ENCODE results near the gene TMEM242.
A peak's percentile ranks its signal among the peaks of the same experiment; 100 is the strongest.

Gene TMEM242

GRCh38 chr6:157270916-157271315, 52.4 kb downstream of the TMEM242 start:
- Histone ChIP-seq H3K14ac (ENCODE audit: low read length in 2 of 2) (no peak overlapping the region), H4K91ac (ENCODE audit: low read length) (no peak overlapping the region), H2AFZ (ENCODE audit: low read depth, low read length) (no peak overlapping the region), H3K27me3 (ENCODE audit: control insufficient read depth in 1 of 2, insufficient read depth in 1 of 2, low read length in 2 of 2) (peaks cover 0 to 3% of the 10 kb centered on the region in 2 experiments), H3K4me3 (ENCODE audit: insufficient read depth in 1 of 2, low read depth in 1 of 2, low read length in 2 of 2) (no peak overlapping the region), H2BK120ac (ENCODE audit: low read depth, low read length) (no peak overlapping the region), H3K27ac (ENCODE audit: low read length, poor library complexity, severe bottlenecking) (no peak overlapping the region), H3K9ac (ENCODE audit: low read length) (no peak overlapping the region), H2BK5ac (ENCODE audit: low read depth, low read length, poor library complexity, severe bottlenecking) (no peak overlapping the region), H2AK5ac (ENCODE audit: low read length, severe bottlenecking) (no peak overlapping the region), H3K9me3 (ENCODE audit: control insufficient read depth, low read length) (no peaks in the 10 kb centered on the region), H2BK15ac (ENCODE audit: low read depth, poor library complexity, severe bottlenecking) (no peak overlapping the region), H3K36me3 (ENCODE audit: control insufficient read depth in 1 of 2, insufficient read depth in 2 of 2, low read depth in 1 of 2, low read length in 2 of 2) (no peaks in the 10 kb centered on the region), H4K8ac (ENCODE audit: low read length) (no peak overlapping the region), H2BK12ac (ENCODE audit: low read length in 2 of 2) (no peak overlapping the region), H3K18ac (ENCODE audit: low read depth in 1 of 2, low read length in 2 of 2) (no peak overlapping the region), H3K4ac (ENCODE audit: low read depth in 1 of 2, low read length in 2 of 2) (no peak overlapping the region), H3K4me1 (ENCODE audit: control insufficient read depth, insufficient read depth, low read depth, low read length) (peaks cover 14% of the 10 kb centered on the region), H3K4me2 (ENCODE audit: low read length, poor library complexity, severe bottlenecking) (no peak overlapping the region), H3K79me1 (replicated peaks; ENCODE audit: low read length, poor library complexity, severe bottlenecking) (no peaks in the 10 kb centered on the region), H3K23ac (ENCODE audit: low read length in 2 of 2) (no peak overlapping the region)
- no peak for DNase-seq
- WGBS, result 93% methylated on average over 1 of the region's 2 CpGs

- no peak overlapping the region for H2BK15ac ChIP-seq (ENCODE audit: low read depth, poor library complexity, severe bottlenecking)
- H3K4me2 ChIP-seq (ENCODE audit: low read length, poor library complexity, severe bottlenecking), result no peak overlapping the region
- H3K9ac ChIP-seq (ENCODE audit: low read length), result no peak overlapping the region
- no peak overlapping the region for H2BK120ac ChIP-seq (ENCODE audit: low read depth, low read length)
- H3K79me1 ChIP-seq (replicated peaks; ENCODE audit: low read length, poor library complexity, severe bottlenecking), result no peaks in the 10 kb centered on the region
- no peak overlapping the region for H2AK5ac ChIP-seq (ENCODE audit: low read length, severe bottlenecking)
- H3K9me3 ChIP-seq (ENCODE audit: control insufficient read depth, low read length), result no peaks in the 10 kb centered on the region
- no peak overlapping the region for H2BK5ac ChIP-seq (ENCODE audit: low read depth, low read length, poor library complexity, severe bottlenecking)
- H3K23ac ChIP-seq (ENCODE audit: low read length in 2 of 2), result no peak overlapping the region
- no peak overlapping the region for H4K91ac ChIP-seq (ENCODE audit: low read length)
- 95% methylated on average over 1 of the region's 1 CpG for WGBS
- no peak overlapping the region for H3K4me3 ChIP-seq (ENCODE audit: insufficient read depth in 1 of 2, low read depth in 1 of 2, low read length in 2 of 2)
- no peak overlapping the region for H4K8ac ChIP-seq (ENCODE audit: low read length)
- no peak overlapping the region for H3K14ac ChIP-seq (ENCODE audit: low read length in 2 of 2)
- H3K36me3 ChIP-seq (ENCODE audit: control insufficient read depth in 1 of 2, insufficient read depth in 2 of 2, low read depth in 1 of 2, low read length in 2 of 2), result no peaks in the 10 kb centered on the region
- no peak overlapping the region for H2AFZ ChIP-seq (ENCODE audit: low read depth, low read length)
- no peak for DNase-seq
- H3K27me3 ChIP-seq (ENCODE audit: control insufficient read depth in 1 of 2, insufficient read depth in 1 of 2, low read length in 2 of 2), result peaks cover 0 to 8% of the 10 kb centered on the region in 2 experiments
- H3K4ac ChIP-seq (ENCODE audit: low read depth in 1 of 2, low read length in 2 of 2), result no peak overlapping the region
- peak overlapping the region in 1 of 2 experiments; percentile 34 for H3K18ac ChIP-seq (ENCODE audit: low read depth in 1 of 2, low read length in 2 of 2)
- peaks cover 12% of the 10 kb centered on the region for H3K4me1 ChIP-seq (ENCODE audit: control insufficient read depth, insufficient read depth, low read depth, low read length)
- H3K27ac ChIP-seq (ENCODE audit: low read length, poor library complexity, severe bottlenecking), result no peak overlapping the region
- no peak overlapping the region for H2BK12ac ChIP-seq (ENCODE audit: low read length in 2 of 2)
These were observed 53.0 kb downstream of the TMEM242 start for GRCh38 chr6:157270308-157270707.

- Histone ChIP-seq H2BK15ac (ENCODE audit: low read depth, poor library complexity, severe bottlenecking) (no peak overlapping the region), H2BK5ac (ENCODE audit: low read depth, low read length, poor library complexity, severe bottlenecking) (no peak overlapping the region), H3K18ac (ENCODE audit: low read depth in 1 of 2, low read length in 2 of 2) (no peak overlapping the region)
These were observed 54.0 kb downstream of the TMEM242 start for GRCh38 chr6:157269261-157269794.

GRCh38 chr6:157268835-157269234, 54.5 kb downstream of the TMEM242 start:
- H3K14ac ChIP-seq (ENCODE audit: low read length in 2 of 2), result no peak overlapping the region
- H3K36me3 ChIP-seq (ENCODE audit: control insufficient read depth in 1 of 2, insufficient read depth in 2 of 2, low read depth in 1 of 2, low read length in 2 of 2), result no peaks in the 10 kb centered on the region
- no peak for DNase-seq
- H3K27me3 ChIP-seq (ENCODE audit: control insufficient read depth in 1 of 2, insufficient read depth in 1 of 2, low read length in 2 of 2), result peaks cover 0 to 10% of the 10 kb centered on the region in 2 experiments
- H3K4me1 ChIP-seq (ENCODE audit: control insufficient read depth, insufficient read depth, low read depth, low read length), result peaks cover 5% of the 10 kb centered on the region
- no peak overlapping the region for H2BK12ac ChIP-seq (ENCODE audit: low read length in 2 of 2)
- no peak overlapping the region for H3K23ac ChIP-seq (ENCODE audit: low read length in 2 of 2)
- peak overlapping the region in 1 of 2 experiments; percentile 42 for H3K4me3 ChIP-seq (ENCODE audit: insufficient read depth in 1 of 2, low read depth in 1 of 2, low read length in 2 of 2)
- no peak overlapping the region for H3K18ac ChIP-seq (ENCODE audit: low read depth in 1 of 2, low read length in 2 of 2)
- peak overlapping the region; percentile 44 for H3K9ac ChIP-seq (ENCODE audit: low read length)
- no peak overlapping the region for H3K4ac ChIP-seq (ENCODE audit: low read depth in 1 of 2, low read length in 2 of 2)
- H2BK120ac ChIP-seq (ENCODE audit: low read depth, low read length), result no peak overlapping the region
- H3K4me2 ChIP-seq (ENCODE audit: low read length, poor library complexity, severe bottlenecking), result no peak overlapping the region
- WGBS, result 83% methylated on average over 6 of the region's 6 CpGs
- H4K91ac ChIP-seq (ENCODE audit: low read length), result no peak overlapping the region
- H3K27ac ChIP-seq (ENCODE audit: low read length, poor library complexity, severe bottlenecking), result no peak overlapping the region
- no peak overlapping the region for H2AFZ ChIP-seq (ENCODE audit: low read depth, low read length)
- H2BK15ac ChIP-seq (ENCODE audit: low read depth, poor library complexity, severe bottlenecking), result no peak overlapping the region
- H2AK5ac ChIP-seq (ENCODE audit: low read length, severe bottlenecking), result no peak overlapping the region
- H4K8ac ChIP-seq (ENCODE audit: low read length), result no peak overlapping the region
- H3K79me1 ChIP-seq (replicated peaks; ENCODE audit: low read length, poor library complexity, severe bottlenecking), result no peaks in the 10 kb centered on the region
- no peak overlapping the region for H2BK5ac ChIP-seq (ENCODE audit: low read depth, low read length, poor library complexity, severe bottlenecking)
- H3K9me3 ChIP-seq (ENCODE audit: control insufficient read depth, low read length), result no peaks in the 10 kb centered on the region

More at GRCh38 chr6:157269261-157269794, 54.0 kb downstream of the TMEM242 start:
- DNase-seq, result peak; percentile 18
- H3K4me3 ChIP-seq (ENCODE audit: insufficient read depth in 1 of 2, low read depth in 1 of 2, low read length in 2 of 2), result peak overlapping the region in 1 of 2 experiments; percentile 42
- H2AFZ ChIP-seq (ENCODE audit: low read depth, low read length), result no peak overlapping the region
- H3K27ac ChIP-seq (ENCODE audit: low read length, poor library complexity, severe bottlenecking), result no peak overlapping the region
- H2BK12ac ChIP-seq (ENCODE audit: low read length in 2 of 2), result no peak overlapping the region
- no peaks in the 10 kb centered on the region for H3K79me1 ChIP-seq (replicated peaks; ENCODE audit: low read length, poor library complexity, severe bottlenecking)
- peaks cover 0 to 10% of the 10 kb centered on the region in 2 experiments for H3K27me3 ChIP-seq (ENCODE audit: control insufficient read depth in 1 of 2, insufficient read depth in 1 of 2, low read length in 2 of 2)
- peak overlapping the region; percentile 44 for H3K9ac ChIP-seq (ENCODE audit: low read length)
- no peaks in the 10 kb centered on the region for H3K36me3 ChIP-seq (ENCODE audit: control insufficient read depth in 1 of 2, insufficient read depth in 2 of 2, low read depth in 1 of 2, low read length in 2 of 2)
- H2AK5ac ChIP-seq (ENCODE audit: low read length, severe bottlenecking), result no peak overlapping the region
- no peak overlapping the region for H4K91ac ChIP-seq (ENCODE audit: low read length)
- no peak overlapping the region for H3K4me2 ChIP-seq (ENCODE audit: low read length, poor library complexity, severe bottlenecking)
- H2BK120ac ChIP-seq (ENCODE audit: low read depth, low read length), result no peak overlapping the region
- no peak overlapping the region for H3K4ac ChIP-seq (ENCODE audit: low read depth in 1 of 2, low read length in 2 of 2)
- no peak overlapping the region for H3K14ac ChIP-seq (ENCODE audit: low read length in 2 of 2)
- 61% methylated on average over 16 of the region's 16 CpGs for WGBS
- H3K4me1 ChIP-seq (ENCODE audit: control insufficient read depth, insufficient read depth, low read depth, low read length), result peaks cover 8% of the 10 kb centered on the region
- H4K8ac ChIP-seq (ENCODE audit: low read length), result no peak overlapping the region
- H3K9me3 ChIP-seq (ENCODE audit: control insufficient read depth, low read length), result no peaks in the 10 kb centered on the region
- H3K23ac ChIP-seq (ENCODE audit: low read length in 2 of 2), result no peak overlapping the region
